ENCODE data around the gene EXOC6B.

Gene EXOC6B

GRCh38 chr2:72156872-72157271, 669.0 kb downstream of the EXOC6B start:
- no peaks in the 10 kb centered on the region for H3K9me3 ChIP-seq (ENCODE audit: insufficient read depth, low read depth, low read length)
- H3K27me3 ChIP-seq (ENCODE audit: insufficient read depth, low read length), result peaks cover 13% of the 10 kb centered on the region
- H3K27ac ChIP-seq (ENCODE audit: low read length), result no peak overlapping the region
- no peaks in the 10 kb centered on the region for H3K4me1 ChIP-seq (ENCODE audit: insufficient read depth, low read length)
- H3K36me3 ChIP-seq (ENCODE audit: insufficient read depth, low read depth, low read length), result no peaks in the 10 kb centered on the region
- H3K4me3 ChIP-seq (ENCODE audit: low read length), result no peak overlapping the region
- no peak overlapping the region for H3K9ac ChIP-seq (ENCODE audit: low read depth, low read length)

- no peak overlapping the region for H3K27ac ChIP-seq (ENCODE audit: low read length)
- no peaks in the 10 kb centered on the region for H3K9me3 ChIP-seq (ENCODE audit: insufficient read depth, low read depth, low read length)
- peaks cover 24% of the 10 kb centered on the region for H3K27me3 ChIP-seq (ENCODE audit: insufficient read depth, low read length)
- no peaks in the 10 kb centered on the region for H3K36me3 ChIP-seq (ENCODE audit: insufficient read depth, low read depth, low read length)
- no peaks in the 10 kb centered on the region for H3K4me1 ChIP-seq (ENCODE audit: insufficient read depth, low read length)
- H3K9ac ChIP-seq (ENCODE audit: low read depth, low read length), result no peak overlapping the region
- H3K4me3 ChIP-seq (ENCODE audit: low read length), result no peak overlapping the region
These were observed 670.1 kb downstream of the EXOC6B start for GRCh38 chr2:72155737-72156136.

- Histone ChIP-seq H3K36me3 (ENCODE audit: insufficient read depth, low read depth, low read length) (no peaks in the 10 kb centered on the region), H3K27ac (ENCODE audit: low read length) (no peak overlapping the region), H3K4me3 (ENCODE audit: low read length) (no peak overlapping the region), H3K4me1 (ENCODE audit: insufficient read depth, low read length) (peaks cover under 1% of the 10 kb centered on the region; the same call in 1 of the 2 replicates), H3K9ac (ENCODE audit: low read depth, low read length) (no peak overlapping the region), H3K27me3 (ENCODE audit: insufficient read depth, low read length) (peaks cover 30% of the 10 kb centered on the region), H3K9me3 (ENCODE audit: insufficient read depth, low read depth, low read length) (no peaks in the 10 kb centered on the region)
These were observed 670.7 kb downstream of the EXOC6B start for GRCh38 chr2:72155151-72155550.

GRCh38 chr2:72154386-72154975, 671.4 kb downstream of the EXOC6B start:
- Histone ChIP-seq H3K9me3 (ENCODE audit: insufficient read depth, low read depth, low read length) (peaks cover 3% of the 10 kb centered on the region; the same call in 1 of the 2 replicates), H3K36me3 (ENCODE audit: insufficient read depth, low read depth, low read length) (no peaks in the 10 kb centered on the region), H3K27me3 (ENCODE audit: insufficient read depth, low read length) (peaks cover 37% of the 10 kb centered on the region), H3K4me1 (ENCODE audit: insufficient read depth, low read length) (peaks cover 4% of the 10 kb centered on the region; the same call in 1 of the 2 replicates), H3K4me3 (ENCODE audit: low read length) (no peak overlapping the region), H3K9ac (ENCODE audit: low read depth, low read length) (no peak overlapping the region), H3K27ac (ENCODE audit: low read length) (no peak overlapping the region)

- Histone ChIP-seq H3K9ac (ENCODE audit: low read depth, low read length) (no peak overlapping the region), H3K4me3 (ENCODE audit: low read length) (no peak overlapping the region), H3K36me3 (ENCODE audit: insufficient read depth, low read depth, low read length) (no peaks in the 10 kb centered on the region), H3K4me1 (ENCODE audit: insufficient read depth, low read length) (peaks cover 4% of the 10 kb centered on the region; the same call in 1 of the 2 replicates), H3K27ac (ENCODE audit: low read length) (no peak overlapping the region), H3K27me3 (ENCODE audit: insufficient read depth, low read length) (peaks cover 43% of the 10 kb centered on the region), H3K9me3 (ENCODE audit: insufficient read depth, low read depth, low read length) (peaks cover 3% of the 10 kb centered on the region; the same call in 1 of the 2 replicates)
These were observed 671.9 kb downstream of the EXOC6B start for GRCh38 chr2:72153924-72154323.

- Histone ChIP-seq H3K27me3 (ENCODE audit: insufficient read depth, low read length) (peaks cover 49% of the 10 kb centered on the region), H3K4me1 (ENCODE audit: insufficient read depth, low read length) (peaks cover 4% of the 10 kb centered on the region; the same call in 1 of the 2 replicates), H3K27ac (ENCODE audit: low read length) (no peak overlapping the region), H3K36me3 (ENCODE audit: insufficient read depth, low read depth, low read length) (no peaks in the 10 kb centered on the region), H3K9ac (ENCODE audit: low read depth, low read length) (no peak overlapping the region), H3K4me3 (ENCODE audit: low read length) (no peak overlapping the region), H3K9me3 (ENCODE audit: insufficient read depth, low read depth, low read length) (peaks cover 3% of the 10 kb centered on the region; the same call in 1 of the 2 replicates)
These were observed 672.6 kb downstream of the EXOC6B start for GRCh38 chr2:72153026-72153791.

GRCh38 chr2:72150861-72151356, 674.9 kb downstream of the EXOC6B start:
- H3K27ac ChIP-seq (ENCODE audit: low read length), result no peak overlapping the region
- H3K27me3 ChIP-seq (ENCODE audit: insufficient read depth, low read length), result peaks cover 72% of the 10 kb centered on the region
- no peak overlapping the region for H3K9ac ChIP-seq (ENCODE audit: low read depth, low read length)
- H3K4me1 ChIP-seq (ENCODE audit: insufficient read depth, low read length), result peaks cover 9% of the 10 kb centered on the region; the same call in 1 of the 2 replicates
- H3K36me3 ChIP-seq (ENCODE audit: insufficient read depth, low read depth, low read length), result no peaks in the 10 kb centered on the region
- peaks cover 7% of the 10 kb centered on the region; the same call in 1 of the 2 replicates for H3K9me3 ChIP-seq (ENCODE audit: insufficient read depth, low read depth, low read length)
- H3K4me3 ChIP-seq (ENCODE audit: low read length), result no peak overlapping the region

- peaks cover 7% of the 10 kb centered on the region; the same call in 1 of the 2 replicates for H3K9me3 ChIP-seq (ENCODE audit: insufficient read depth, low read depth, low read length)
- peaks cover 9% of the 10 kb centered on the region; the same call in 1 of the 2 replicates for H3K4me1 ChIP-seq (ENCODE audit: insufficient read depth, low read length)
- peaks cover 78% of the 10 kb centered on the region for H3K27me3 ChIP-seq (ENCODE audit: insufficient read depth, low read length)
- peak overlapping the region; percentile 56 for H3K4me3 ChIP-seq (ENCODE audit: low read length)
- H3K27ac ChIP-seq (ENCODE audit: low read length), result no peak overlapping the region
- H3K9ac ChIP-seq (ENCODE audit: low read depth, low read length), result no peak overlapping the region
- H3K36me3 ChIP-seq (ENCODE audit: insufficient read depth, low read depth, low read length), result no peaks in the 10 kb centered on the region
These were observed 675.5 kb downstream of the EXOC6B start for GRCh38 chr2:72150157-72150860.

GRCh38 chr2:72149556-72150156, 676.2 kb downstream of the EXOC6B start:
- no peak overlapping the region for H3K9ac ChIP-seq (ENCODE audit: low read depth, low read length)
- peak overlapping the region; percentile 56 for H3K4me3 ChIP-seq (ENCODE audit: low read length)
- H3K36me3 ChIP-seq (ENCODE audit: insufficient read depth, low read depth, low read length), result no peaks in the 10 kb centered on the region
- peaks cover 7% of the 10 kb centered on the region; the same call in 1 of the 2 replicates for H3K9me3 ChIP-seq (ENCODE audit: insufficient read depth, low read depth, low read length)
- H3K4me1 ChIP-seq (ENCODE audit: insufficient read depth, low read length), result peaks cover 9% of the 10 kb centered on the region; the same call in 1 of the 2 replicates
- no peak overlapping the region for H3K27ac ChIP-seq (ENCODE audit: low read length)
- peaks cover 84% of the 10 kb centered on the region for H3K27me3 ChIP-seq (ENCODE audit: insufficient read depth, low read length)

GRCh38 chr2:72148837-72149555, 676.8 kb downstream of the EXOC6B start:
- Histone ChIP-seq H3K9ac (ENCODE audit: low read depth, low read length) (no peak overlapping the region), H3K9me3 (ENCODE audit: insufficient read depth, low read depth, low read length) (peaks cover 7% of the 10 kb centered on the region; the same call in 1 of the 2 replicates), H3K4me1 (ENCODE audit: insufficient read depth, low read length) (peaks cover 9% of the 10 kb centered on the region; the same call in 1 of the 2 replicates), H3K36me3 (ENCODE audit: insufficient read depth, low read depth, low read length) (no peaks in the 10 kb centered on the region), H3K27ac (ENCODE audit: low read length) (no peak overlapping the region), H3K4me3 (ENCODE audit: low read length) (peak overlapping the region; percentile 61), H3K27me3 (ENCODE audit: insufficient read depth, low read length) (peaks cover 91% of the 10 kb centered on the region)

Measured in iPS-20b (cell line).